Fibroblast of skin of left biceps (primary cell): ENCODE data around the gene KIAA1191.

Experiments used
- DNase-seq, 2 experiments: peaks; one replicate each; pipeline ENCODE4 v3.0.0-alpha.2; 2013; ENCODE audit warnings: low read depth in 2 of 2

Gene KIAA1191

GRCh38 chr5:176389135-176390123 lies 27.9 kb upstream of the KIAA1191 start:
- DNase-seq: no peak

- DNase-seq: peak; percentile 96
Observed at GRCh38 chr5:176388444-176389134, 27.0 kb upstream of the KIAA1191 start, which contains the start of the genes HIGD2A and NOP16. Gene HIGD2A (plus strand): TSS chr5:176388751. CDS start chr5:176388820, 69 bp downstream. Gene NOP16 (minus strand): TSS chr5:176388598. CDS start chr5:176388539, 59 bp downstream.

- DNase-seq: no peak
Observed at GRCh38 chr5:176388003-176388443, 26.5 kb upstream of the KIAA1191 start.

- DNase-seq: no peak
Observed at GRCh38 chr5:176387384-176387925, 25.9 kb upstream of the KIAA1191 start.

DNA sequence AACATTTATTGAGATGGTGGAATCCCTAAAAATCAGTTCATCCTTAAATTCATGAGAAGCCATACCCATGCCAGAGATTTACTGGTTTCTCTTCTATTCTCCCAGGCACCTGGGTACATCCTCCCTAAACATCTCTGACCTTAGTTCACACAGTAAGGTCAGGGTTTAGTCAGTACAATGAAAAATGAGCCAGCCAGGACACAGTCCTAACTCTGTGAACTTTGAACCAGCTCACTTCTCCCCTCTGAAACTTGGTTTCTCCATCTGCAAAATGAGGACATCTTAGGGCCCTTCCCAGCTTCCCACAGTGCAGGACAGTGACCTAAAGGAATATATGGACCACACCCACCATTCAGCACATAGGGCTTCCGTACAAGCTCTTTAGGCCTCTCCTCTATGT lies 24.9 kb upstream of the KIAA1191 start:
- no peak for DNase-seq

DNA sequence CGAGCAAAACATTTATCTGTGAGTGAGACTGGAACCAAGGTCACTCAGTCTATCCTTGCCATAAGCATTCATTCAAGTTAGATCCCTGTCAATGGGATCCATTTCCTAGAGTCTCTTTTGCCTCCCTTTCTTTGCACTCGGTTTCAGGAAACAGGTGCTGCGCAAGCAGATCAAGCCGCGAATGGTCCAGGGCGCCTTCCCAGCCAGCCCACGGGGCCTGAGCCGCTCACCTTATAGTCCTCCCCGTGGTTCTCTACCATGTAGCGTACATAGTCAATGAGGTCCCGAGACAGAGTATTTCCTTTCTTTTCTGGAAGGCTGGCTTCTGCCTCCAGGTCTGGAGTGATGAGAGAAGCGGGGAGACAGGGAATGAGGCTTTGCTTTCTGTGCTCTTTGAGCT lies 23.4 kb upstream of the KIAA1191 start:
- DNase-seq: no peak

- DNase-seq: no peak
Observed at GRCh38 chr5:176384366-176384930, 22.9 kb upstream of the KIAA1191 start.

GRCh38 chr5:176383961-176384360 lies 22.4 kb upstream of the KIAA1191 start:
- no peak for DNase-seq

DNA sequence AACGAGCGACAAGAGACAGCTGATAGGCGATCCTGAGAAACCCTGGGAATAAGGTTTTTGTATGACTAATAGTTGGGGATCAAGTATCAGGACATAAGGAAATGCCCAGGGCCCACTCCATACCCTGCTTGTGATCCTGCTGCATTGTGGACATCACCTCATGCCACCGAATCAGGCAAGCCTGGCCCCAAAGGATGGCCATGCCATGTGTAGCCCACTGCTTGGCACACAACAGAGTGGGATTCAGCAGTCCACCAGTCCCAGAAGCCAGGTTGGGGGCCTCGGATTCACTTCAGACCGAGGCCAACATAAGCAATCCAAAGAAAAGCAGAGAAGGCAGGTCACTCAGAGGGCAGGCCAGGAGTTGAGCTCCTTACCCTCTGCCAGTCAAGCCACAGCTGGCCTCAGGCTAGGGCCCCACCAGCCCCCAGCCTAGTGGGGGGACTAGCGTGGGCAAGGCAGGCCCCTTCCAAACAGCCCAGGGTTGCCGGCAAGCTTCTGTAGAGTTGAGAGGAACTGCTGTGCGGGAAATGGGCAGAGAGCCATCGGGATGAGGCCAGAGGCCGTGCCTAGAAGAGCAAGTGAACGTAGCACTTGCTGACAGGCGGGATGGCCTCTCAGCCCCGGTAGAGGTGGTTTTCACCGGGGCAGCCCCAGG lies 21.8 kb upstream of the KIAA1191 start:
- DNase-seq: no peak

GRCh38 chr5:176382721-176383120 lies 21.2 kb upstream of the KIAA1191 start:
- no peak for DNase-seq

- no peak for DNase-seq
Observed at GRCh38 chr5:176381979-176382378, 20.4 kb upstream of the KIAA1191 start.

DNA sequence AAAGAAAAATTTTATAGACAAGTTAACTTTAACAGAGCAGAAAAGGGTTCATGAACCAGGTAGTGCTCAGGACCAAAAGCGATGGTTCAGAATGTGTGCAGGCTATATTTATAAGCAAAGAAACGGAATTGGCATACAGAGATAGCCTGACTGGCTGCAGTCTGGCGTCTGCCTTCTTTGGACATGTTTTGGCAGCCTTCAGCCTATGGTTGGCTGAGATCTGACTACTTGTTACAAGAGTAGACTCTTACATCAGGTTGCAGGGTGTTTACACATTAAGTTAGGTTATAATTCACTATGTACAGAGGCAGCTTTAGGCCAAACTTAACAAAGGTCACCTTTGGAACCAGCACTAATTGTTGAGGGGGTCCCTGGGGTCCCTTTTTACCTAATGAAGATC lies 19.9 kb upstream of the KIAA1191 start:
- DNase-seq: no peak

GRCh38 chr5:176379881-176380280 lies 18.3 kb upstream of the KIAA1191 start:
- no peak for DNase-seq

GRCh38 chr5:176373100-176373818 lies 11.7 kb upstream of the KIAA1191 start:
- no peak for DNase-seq

DNA sequence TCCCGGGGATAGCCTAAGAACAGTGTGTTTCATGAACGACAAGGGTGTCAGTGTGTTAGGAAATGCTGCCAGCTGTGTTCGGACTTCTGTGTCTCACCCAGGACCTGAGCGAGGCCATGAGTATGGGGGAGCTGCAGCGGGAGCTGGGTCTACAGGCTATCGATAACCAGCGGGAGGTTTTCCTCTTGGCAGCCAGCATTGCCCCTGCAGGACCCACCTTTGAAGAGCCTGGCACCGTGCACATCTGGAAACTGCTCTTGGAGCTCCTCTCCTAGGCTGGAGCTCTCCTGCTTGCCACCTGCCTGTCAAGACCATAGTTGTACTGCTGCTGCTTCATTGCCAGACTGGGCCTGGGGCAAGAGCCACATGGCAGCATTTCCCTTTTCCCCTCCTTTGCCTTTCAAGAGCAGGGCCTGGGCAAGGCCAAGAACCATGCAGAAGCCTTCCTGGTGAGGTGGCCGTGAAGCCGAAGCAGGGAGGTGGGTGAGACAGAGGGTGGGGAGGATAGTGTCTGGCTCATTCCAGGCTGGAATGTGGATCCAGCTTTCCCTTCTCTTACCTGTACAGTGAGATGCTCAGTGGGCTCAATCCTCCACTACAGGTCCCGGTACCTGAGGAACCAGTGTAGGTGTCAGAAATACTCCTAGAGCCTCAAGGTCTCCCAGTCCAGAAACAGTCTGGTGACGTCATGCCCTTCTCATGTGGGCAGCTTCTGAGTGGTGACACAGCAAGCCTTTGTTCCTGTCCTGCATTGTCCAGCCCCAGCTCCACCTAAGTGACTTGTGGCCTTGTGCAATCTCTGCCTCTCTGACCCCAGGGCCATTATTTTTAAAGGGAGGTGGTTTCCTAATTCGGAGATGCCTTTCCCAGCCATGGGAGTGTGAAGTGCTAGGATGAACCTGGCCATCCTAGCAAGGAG lies 10.3 kb upstream of the KIAA1191 start:
- DNase-seq: no peak

DNA sequence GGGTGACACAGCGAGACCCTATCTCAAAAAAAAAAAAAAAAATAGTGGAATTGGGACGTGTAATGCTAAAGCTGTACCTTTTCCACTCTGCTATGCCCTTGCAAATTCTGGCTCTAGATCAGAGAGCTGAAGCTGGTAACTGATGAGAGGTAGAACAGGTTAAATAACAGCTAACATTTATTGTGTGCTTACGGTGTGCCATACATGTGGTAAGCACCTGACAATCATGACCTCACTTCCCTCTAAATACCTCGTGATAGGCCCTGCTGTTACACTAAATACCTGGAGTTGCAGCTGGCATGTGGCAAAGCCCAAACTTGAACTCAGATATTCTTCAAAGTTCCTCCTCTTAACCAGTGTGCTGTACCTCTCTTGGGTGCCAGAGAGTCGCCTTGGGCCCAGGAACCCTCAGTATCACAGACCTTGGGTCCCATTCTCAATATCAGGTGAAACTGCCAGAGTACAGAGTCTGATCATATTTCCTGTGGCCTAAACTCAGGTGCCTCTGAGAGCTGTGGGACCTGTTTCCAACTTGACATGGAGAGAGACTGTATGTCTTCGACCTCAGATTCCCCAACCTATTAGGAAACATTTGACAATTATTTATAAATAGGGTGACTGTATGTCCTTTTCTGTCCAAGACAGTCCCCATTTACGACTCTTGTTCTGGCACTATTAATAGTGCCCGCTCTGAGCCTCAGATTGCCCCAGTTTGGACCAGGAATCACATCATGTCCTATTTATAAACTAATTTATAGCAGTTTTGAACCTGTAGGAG lies 8.6 kb upstream of the KIAA1191 start:
- DNase-seq: no peak

DNA sequence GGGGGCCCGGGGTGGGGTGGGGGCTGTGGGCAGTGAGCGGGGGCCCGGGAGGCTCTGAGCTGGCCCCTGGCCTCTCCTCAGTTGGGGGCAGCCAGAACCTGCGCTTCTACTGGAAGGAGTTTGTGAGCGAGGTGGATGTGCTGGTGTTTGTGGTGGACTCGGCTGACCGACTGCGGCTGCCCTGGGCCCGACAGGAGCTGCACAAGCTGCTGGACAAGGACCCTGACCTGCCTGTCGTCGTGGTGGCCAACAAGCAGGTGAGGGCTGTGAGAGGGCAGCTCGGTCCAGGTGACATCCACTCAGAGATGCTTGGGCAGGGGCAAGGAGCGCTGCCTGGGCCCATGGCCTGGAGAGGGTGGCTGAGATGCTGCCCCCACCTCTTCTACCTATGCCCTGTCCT lies 7.2 kb upstream of the KIAA1191 start:
- no peak for DNase-seq

DNA sequence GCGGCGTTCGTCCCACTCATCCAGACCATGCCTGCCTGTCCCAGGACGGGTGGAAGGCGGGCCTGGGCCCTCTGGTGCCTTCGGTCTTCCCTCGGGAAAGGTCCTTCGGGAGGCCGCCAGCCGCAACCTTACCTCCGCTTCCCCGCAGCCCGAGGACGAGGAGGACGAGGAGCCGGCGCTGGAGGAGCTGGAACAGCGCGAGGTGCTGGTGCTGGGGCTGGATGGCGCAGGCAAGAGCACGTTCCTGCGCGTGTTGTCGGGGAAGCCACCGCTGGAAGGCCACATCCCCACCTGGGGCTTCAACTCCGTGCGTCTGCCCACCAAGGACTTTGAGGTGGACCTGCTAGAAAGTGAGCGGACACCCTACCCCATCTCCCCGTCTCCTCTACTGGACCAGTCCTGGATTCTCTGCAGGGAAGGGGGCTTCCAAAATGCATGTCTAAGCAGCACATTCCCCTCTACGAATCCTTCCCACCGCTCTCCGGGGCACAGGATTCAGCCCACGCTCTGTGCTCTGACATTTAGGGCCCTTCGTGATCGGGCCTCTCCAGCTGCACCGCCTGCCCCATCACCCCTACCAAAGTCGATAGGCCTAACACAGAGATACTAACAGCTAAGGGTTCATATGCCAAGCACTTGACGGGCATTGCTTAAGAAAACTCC lies 4.8 kb upstream of the KIAA1191 start:
- no peak for DNase-seq
